Activated CD4-positive, alpha-beta T cell treated with anti-CD3 and anti-CD28 coated beads, Interleukin-10, Interleukin-2, amounts not matched to agents 100 ng/mL and 50 ng/mL, durations not matched to agents 16 hours and 8 hours (primary cell): ENCODE measurements around the gene CBX2.
A peak's percentile ranks its signal among the peaks of the same experiment; 100 is the strongest.

ENCODE experiments used
- DNase-seq: peaks from one replicate; pipeline ENCODE4 v3.0.0-alpha.2; 2020

Gene CBX2

GRCh38 chr17:79789943-79790804, 12.2 kb downstream of the CBX2 start:
- DNase-seq, result peak; percentile 31

- no peak for DNase-seq
These were observed 13.1 kb downstream of the CBX2 start for GRCh38 chr17:79790805-79791734.

GRCh38 chr17:79791735-79792161, 13.8 kb downstream of the CBX2 start:
- no peak for DNase-seq

GRCh38 chr17:79792341-79792871, 14.5 kb downstream of the CBX2 start:
- DNase-seq, result no peak

- DNase-seq, result no peak
These were observed 15.3 kb downstream of the CBX2 start for GRCh38 chr17:79792984-79793923.

GRCh38 chr17:79793924-79794304, 16.0 kb downstream of the CBX2 start:
- DNase-seq, result no peak

- DNase-seq, result no peak
These were observed 16.9 kb downstream of the CBX2 start for GRCh38 chr17:79794659-79795511.

- no peak for DNase-seq
These were observed 18.0 kb downstream of the CBX2 start for GRCh38 chr17:79795795-79796443.

GRCh38 chr17:79796444-79796762, 18.5 kb downstream of the CBX2 start:
- DNase-seq, result no peak

GRCh38 chr17:79796763-79797491, 19.0 kb downstream of the CBX2 start, which contains the start of gene CBX8:
CBX8 (minus strand) TSS chr17:79797077; CDS start chr17:79796998, 79 bp downstream.
- DNase-seq, result peak; percentile 100

- no peak for DNase-seq
These were observed 19.7 kb downstream of the CBX2 start for GRCh38 chr17:79797492-79798298.

GRCh38 chr17:79798299-79799173, 20.6 kb downstream of the CBX2 start:
- no peak for DNase-seq

- DNase-seq, result no peak
These were observed 21.2 kb downstream of the CBX2 start for GRCh38 chr17:79799174-79799537.

- DNase-seq, result no peak
These were observed 21.8 kb downstream of the CBX2 start for GRCh38 chr17:79799538-79800324.

GRCh38 chr17:79800325-79801155, 22.6 kb downstream of the CBX2 start:
- peak; percentile 62 for DNase-seq
